Hair follicular keratinocyte (primary cell): ENCODE results near the gene CYP2C8. TPM values are rescaled to one million over a fixed set of nuclear protein-coding genes. Genes with fewer than 3 reads are reported as not detected.

ENCODE experiments used
- total RNA-seq: library from RNA; depleted of rRNA; stranded (reverse); fragments of >200 nt; gene quantifications from 2 replicates; pipeline ENCODE4 v1.2.3, GENCODE V29; 2015

CYP2C8 gene
- total RNA-seq, result not detected in 2 replicates

GRCh38 chr10:95069286-95069685 lies at the start of gene CYP2C8:
CYP2C8 (minus strand) TSS chr10:95069497; CDS start chr10:95069402, 95 bp downstream.

Other genes starting within 250 kb of the CYP2C8 start
- not detected in 2 replicates for gene CYP2C9, start 130.8 kb downstream of the CYP2C8 start, total RNA-seq
- not detected in 2 replicates for gene ACSM6, start 124.7 kb upstream of the CYP2C8 start, total RNA-seq
- gene PDLIM1, start 221.5 kb upstream of the CYP2C8 start, total RNA-seq, result 132 and 133 TPM in 2 replicates